ENCODE results near the gene SRSF9. TPM values are rescaled to one million over a fixed set of nuclear protein-coding genes. Genes with fewer than 3 reads are reported as not detected.

The SRSF9 gene
- total and polyA plus RNA-seq, 2 experiments from 2014 or later = 154 to 329 TPM

GRCh38 chr12:120445911-120446843, 23.4 kb downstream of the SRSF9 start, which contains the start of the genes GATC and TRIAP1:
TSS of gene GATC (plus strand) at chr12:120446444. CDS start at chr12:120446481, 37 bp downstream.
TSS of gene TRIAP1 (minus strand) at chr12:120446384. CDS start at chr12:120446372, 12 bp downstream.
- Histone ChIP-seq H3K27ac (peak within 1 kb of the TSS; percentile 72), H3K9me2 (ENCODE audit: insufficient read depth) (no peaks in the 10 kb centered on the region), H4K20me1 (ENCODE audit: insufficient read depth) (no peaks in the 10 kb centered on the region), H3K4me1 (ENCODE audit: insufficient read depth) (peaks cover 5% of the 10 kb centered on the region; the same call in 1 of the 2 replicates), H3K9me3 (ENCODE audit: low read depth) (no peaks in the 10 kb centered on the region), H3K4me3 (peak within 1 kb of the TSS; percentile 99), H3K27me3 (replicated peaks; ENCODE audit: insufficient read depth) (no peaks in the 10 kb centered on the region), H3F3A (ENCODE audit: insufficient read depth) (peaks cover 27% of the 10 kb centered on the region), H3K9ac (peak within 1 kb of the TSS; percentile 95), H3K79me2 (ENCODE audit: insufficient read depth) (peaks cover 92% of the 10 kb centered on the region), H3K36me3 (ENCODE audit: low read depth) (peaks cover 17% of the 10 kb centered on the region), H3K4me2 (ENCODE audit: unreplicated experiment) (peak within 1 kb of the TSS; percentile 84), H2AFZ (peak within 1 kb of the TSS; percentile 97)
- WGBS, 2 experiments (ENCODE audit: low coverage in 1 of 2, low lambda C conversion rate in 2 of 2, missing lambda C conversion rate in 2 of 2) = 1 to 2% methylated on average over 72 to 73 of the region's 73 CpGs
- DNase-seq = peak; percentile 88
- TF ChIP-seq EZH2 (IDR thresholded peaks at IDR 0.05; ENCODE audit: insufficient read depth, poor library complexity, severe bottlenecking) = no peak
- TF ChIP-seq EZH2phosphoT487 (IDR thresholded peaks at IDR 0.05; ENCODE audit: insufficient read depth, low read depth) = no peak
- in situ Hi-C loops (cut with MboI) = no loop called here

GRCh38 chr12:120444676-120445075, 24.9 kb downstream of the SRSF9 start:
- no peak overlapping the region for H3K27ac ChIP-seq
- H3K4me2 ChIP-seq (ENCODE audit: unreplicated experiment) = no peak overlapping the region
- DNase-seq = no peak
- peaks cover 11% of the 10 kb centered on the region for H3K4me1 ChIP-seq (ENCODE audit: insufficient read depth)
- H3F3A ChIP-seq (ENCODE audit: insufficient read depth) = peaks cover 34% of the 10 kb centered on the region
- peak overlapping the region; percentile 99; the same call in 1 of the 2 replicates for H3K4me3 ChIP-seq
- H2AFZ ChIP-seq = no peak overlapping the region
- H4K20me1 ChIP-seq (ENCODE audit: insufficient read depth) = no peaks in the 10 kb centered on the region
- no peaks in the 10 kb centered on the region for H3K9me2 ChIP-seq (ENCODE audit: insufficient read depth)
- WGBS, 2 experiments (ENCODE audit: low coverage in 1 of 2, low lambda C conversion rate in 2 of 2, missing lambda C conversion rate in 2 of 2) = 88 to 90% methylated on average over 2 of the region's 2 CpGs
- H3K79me2 ChIP-seq (ENCODE audit: insufficient read depth) = peaks cover 93% of the 10 kb centered on the region
- in situ Hi-C loops (cut with MboI) = no loop called here
- H3K27me3 ChIP-seq (replicated peaks; ENCODE audit: insufficient read depth) = no peaks in the 10 kb centered on the region
- H3K36me3 ChIP-seq (ENCODE audit: low read depth) = peaks cover 22% of the 10 kb centered on the region
- TF ChIP-seq EZH2 (IDR thresholded peaks at IDR 0.05; ENCODE audit: insufficient read depth, poor library complexity, severe bottlenecking) (no peak), EZH2phosphoT487 (IDR thresholded peaks at IDR 0.05; ENCODE audit: insufficient read depth, low read depth) (no peak)
- H3K9me3 ChIP-seq (ENCODE audit: low read depth) = no peaks in the 10 kb centered on the region
- H3K9ac ChIP-seq = no peak overlapping the region

GRCh38 chr12:120439646-120440247, 29.8 kb downstream of the SRSF9 start:
- Histone ChIP-seq H3K9me3 (ENCODE audit: low read depth) (no peaks in the 10 kb centered on the region), H3F3A (ENCODE audit: insufficient read depth) (peaks cover 25% of the 10 kb centered on the region; the same call in 1 of the 2 replicates), H3K9me2 (ENCODE audit: insufficient read depth) (no peaks in the 10 kb centered on the region), H3K9ac (0 out of 2 replicates have a peak overlapping the region, but pooled peaks have one; percentile 25), H2AFZ (no peak overlapping the region), H3K27ac (no peak overlapping the region), H3K36me3 (ENCODE audit: low read depth) (peaks cover 21% of the 10 kb centered on the region), H4K20me1 (ENCODE audit: insufficient read depth) (no peaks in the 10 kb centered on the region), H3K4me3 (peak overlapping the region; percentile 34; the same call in 1 of the 2 replicates), H3K4me2 (ENCODE audit: unreplicated experiment) (peak overlapping the region; percentile 65), H3K4me1 (ENCODE audit: insufficient read depth) (peaks cover 18% of the 10 kb centered on the region), H3K27me3 (replicated peaks; ENCODE audit: insufficient read depth) (no peaks in the 10 kb centered on the region), H3K79me2 (ENCODE audit: insufficient read depth) (peaks cover 67% of the 10 kb centered on the region)
- 30 to 33% methylated on average over 2 to 6 of the region's 6 CpGs for WGBS, 2 experiments (ENCODE audit: low coverage in 1 of 2, low lambda C conversion rate in 2 of 2, missing lambda C conversion rate in 2 of 2)
- DNase-seq = peak; percentile 76
- in situ Hi-C loops (cut with MboI) = no loop called here
- TF ChIP-seq EZH2phosphoT487 (IDR thresholded peaks at IDR 0.05; ENCODE audit: insufficient read depth, low read depth) (no peak), EZH2 (IDR thresholded peaks at IDR 0.05; ENCODE audit: insufficient read depth, poor library complexity, severe bottlenecking) (no peak)

GRCh38 chr12:120438495-120439198, 30.9 kb downstream of the SRSF9 start:
- Histone ChIP-seq H3K27ac (no peak overlapping the region), H3K4me1 (ENCODE audit: insufficient read depth) (peaks cover 18% of the 10 kb centered on the region), H4K20me1 (ENCODE audit: insufficient read depth) (no peaks in the 10 kb centered on the region), H3K4me3 (peak overlapping the region; percentile 78), H3K9me3 (ENCODE audit: low read depth) (no peaks in the 10 kb centered on the region), H2AFZ (peak overlapping the region; percentile 99), H3K36me3 (ENCODE audit: low read depth) (peaks cover 15% of the 10 kb centered on the region), H3K27me3 (replicated peaks; ENCODE audit: insufficient read depth) (no peaks in the 10 kb centered on the region), H3K4me2 (ENCODE audit: unreplicated experiment) (peak overlapping the region; percentile 65), H3K9ac (peak overlapping the region; percentile 75), H3F3A (ENCODE audit: insufficient read depth) (peaks cover 20% of the 10 kb centered on the region; the same call in 1 of the 2 replicates), H3K79me2 (ENCODE audit: insufficient read depth) (peaks cover 56% of the 10 kb centered on the region), H3K9me2 (ENCODE audit: insufficient read depth) (no peaks in the 10 kb centered on the region)
- in situ Hi-C loops (cut with MboI) = no loop called here
- DNase-seq = peak; percentile 15
- no peak for TF ChIP-seq EZH2phosphoT487 (IDR thresholded peaks at IDR 0.05; ENCODE audit: insufficient read depth, low read depth)
- TF ChIP-seq EZH2 (IDR thresholded peaks at IDR 0.05; ENCODE audit: insufficient read depth, poor library complexity, severe bottlenecking) = no peak
- WGBS, 2 experiments (ENCODE audit: low coverage in 1 of 2, low lambda C conversion rate in 2 of 2, missing lambda C conversion rate in 2 of 2) = 44% methylated on average over 17 of the region's 17 CpGs

Measured in GM23248 (cell line).